Suprapubic skin (tissue), 4 donors: ENCODE measurements around the gene LILRA5.

ENCODE experiments used
- POLR2A ChIP-seq, 2 donors: fragments of 450-650 bp; IDR thresholded peaks; one replicate each; pipeline ENCODE4 v1.6.1; 2017; ENCODE audit warnings: antibody characterized with exemption in 2 of 2, mild to moderate bottlenecking in 2 of 2, moderate library complexity in 2 of 2
- POLR2AphosphoS5 ChIP-seq, 3 donors: sonication (generic); formaldehyde crosslinking; IDR thresholded peaks; one replicate each; pipeline ENCODE4 v1.6.1; 2017; ENCODE audit warnings: antibody characterized with exemption in 3 of 3
- TF ChIP-seq, protein P1 (sequence below), 2 donors: fragments of 200-600 bp in 1 of 2; fragments of 450-650 bp in 1 of 2; sonication (generic) in 1 of 2; IDR thresholded peaks; one replicate each; pipeline ENCODE4 v1.5.1; 2016 to 2019; ENCODE audit warnings: antibody characterized with exemption in 2 of 2, mild to moderate bottlenecking in 1 of 2, moderate library complexity in 1 of 2

DNA sequence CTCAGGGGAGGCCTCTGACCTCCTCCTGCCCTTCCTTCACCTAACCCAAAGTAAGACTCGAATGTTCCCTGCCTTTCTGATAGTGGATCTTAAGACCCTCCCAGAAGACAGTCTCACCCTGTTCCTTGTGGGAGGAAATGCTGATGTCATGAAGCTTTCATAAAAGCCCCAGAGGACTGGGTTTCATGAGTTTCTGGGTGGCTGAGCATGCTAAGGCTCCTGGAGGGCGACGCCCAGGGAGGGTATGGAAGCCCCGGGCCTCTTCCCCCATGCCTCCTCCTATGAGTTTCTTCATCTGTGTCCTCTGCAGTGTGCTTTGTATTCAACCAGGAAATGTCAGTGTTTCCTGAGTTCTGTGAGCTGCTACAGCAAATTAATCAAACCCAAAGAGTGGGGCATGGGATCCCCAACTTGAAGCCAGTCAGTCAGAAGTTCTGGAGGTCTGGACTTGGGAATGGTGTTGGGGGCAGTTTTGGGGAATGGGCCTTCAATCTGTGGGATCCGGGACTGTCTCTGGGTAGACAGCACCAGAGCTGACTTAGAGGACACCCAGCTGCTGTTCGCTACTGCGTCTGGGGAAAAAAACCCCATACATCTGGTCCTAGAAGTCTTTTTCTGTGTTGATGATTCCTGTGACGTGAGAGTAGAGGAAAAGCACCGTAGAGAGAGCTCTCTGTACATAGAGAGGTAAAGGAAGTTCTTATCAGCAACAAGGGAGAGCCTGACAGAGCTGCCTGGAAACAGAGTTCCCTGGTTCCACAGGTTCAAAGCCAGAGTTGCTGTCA lies 30.1 kb downstream of the LILRA5 start:
- TF ChIP-seq, protein P1, sequence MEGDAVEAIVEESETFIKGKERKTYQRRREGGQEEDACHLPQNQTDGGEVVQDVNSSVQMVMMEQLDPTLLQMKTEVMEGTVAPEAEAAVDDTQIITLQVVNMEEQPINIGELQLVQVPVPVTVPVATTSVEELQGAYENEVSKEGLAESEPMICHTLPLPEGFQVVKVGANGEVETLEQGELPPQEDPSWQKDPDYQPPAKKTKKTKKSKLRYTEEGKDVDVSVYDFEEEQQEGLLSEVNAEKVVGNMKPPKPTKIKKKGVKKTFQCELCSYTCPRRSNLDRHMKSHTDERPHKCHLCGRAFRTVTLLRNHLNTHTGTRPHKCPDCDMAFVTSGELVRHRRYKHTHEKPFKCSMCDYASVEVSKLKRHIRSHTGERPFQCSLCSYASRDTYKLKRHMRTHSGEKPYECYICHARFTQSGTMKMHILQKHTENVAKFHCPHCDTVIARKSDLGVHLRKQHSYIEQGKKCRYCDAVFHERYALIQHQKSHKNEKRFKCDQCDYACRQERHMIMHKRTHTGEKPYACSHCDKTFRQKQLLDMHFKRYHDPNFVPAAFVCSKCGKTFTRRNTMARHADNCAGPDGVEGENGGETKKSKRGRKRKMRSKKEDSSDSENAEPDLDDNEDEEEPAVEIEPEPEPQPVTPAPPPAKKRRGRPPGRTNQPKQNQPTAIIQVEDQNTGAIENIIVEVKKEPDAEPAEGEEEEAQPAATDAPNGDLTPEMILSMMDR (IDR thresholded peaks at IDR 0.05), result no peak
- TF ChIP-seq POLR2A (IDR thresholded peaks at IDR 0.05), result no peak
- no peak for TF ChIP-seq POLR2AphosphoS5 (IDR thresholded peaks at IDR 0.05)
